Measurements from ENCODE around the gene HRH4. TPM values are rescaled to one million over a fixed set of nuclear protein-coding genes. Genes with fewer than 3 reads are reported as not detected.

Gene HRH4
- total RNA-seq, 6 experiments from 2014 or later = 0.06 to 0.32 (median 0.10) TPM

GRCh38 chr18:24491927-24492834 is 31.7 kb downstream of the HRH4 start:
- no peak for DNase-seq

GRCh38 chr18:24494586-24494985 is 34.1 kb downstream of the HRH4 start:
- ATAC-seq (no peak), DNase-seq (no peak)
- intact Hi-C loops (cut with DNase I) = no loop called here
- 66% methylated on average over 2 of the region's 2 CpGs for WGBS (ENCODE audit: insufficient coverage, low coverage, low lambda C conversion rate, missing lambda C conversion rate)
- Histone ChIP-seq H3K36me3 (no peaks in the 10 kb centered on the region), H3K9me3 (no peaks in the 10 kb centered on the region), H3K27me3 (no peaks in the 10 kb centered on the region), H3K4me1 (no peaks in the 10 kb centered on the region), H3K27ac (no peak overlapping the region), H3K4me3 (no peak overlapping the region)
- TF ChIP-seq POLR2A (IDR thresholded peaks at IDR 0.05) (no peak), CTCF (IDR thresholded peaks at IDR 0.05) (no peak)

More at GRCh38 chr18:24491927-24492834, 31.7 kb downstream of the HRH4 start:
- TF ChIP-seq POLR2A (IDR thresholded peaks at IDR 0.05) = no peak
- TF ChIP-seq CTCF (IDR thresholded peaks at IDR 0.05) = no peak
- H3K27ac ChIP-seq = no peak overlapping the region
- H3K36me3 ChIP-seq = no peaks in the 10 kb centered on the region
- peak in 2 of 4 donors; percentile 8 to 14 for ATAC-seq
- H3K4me3 ChIP-seq = no peak overlapping the region
- WGBS (ENCODE audit: insufficient coverage, low coverage, low lambda C conversion rate, missing lambda C conversion rate) = 75% methylated on average over 14 of the region's 21 CpGs
- H3K4me1 ChIP-seq = no peaks in the 10 kb centered on the region
- H3K9me3 ChIP-seq = no peaks in the 10 kb centered on the region
- H3K27me3 ChIP-seq = no peaks in the 10 kb centered on the region
- intact Hi-C loops (cut with DNase I) = no loop called here

- Histone ChIP-seq H3K4me3 (no peak overlapping the region), H3K36me3 (no peaks in the 10 kb centered on the region), H3K27ac (no peak overlapping the region), H3K4me1 (no peaks in the 10 kb centered on the region), H3K27me3 (no peaks in the 10 kb centered on the region), H3K9me3 (no peaks in the 10 kb centered on the region)
- 75% methylated on average over 1 of the region's 1 CpG for WGBS (ENCODE audit: insufficient coverage, low coverage, low lambda C conversion rate, missing lambda C conversion rate)
- TF ChIP-seq POLR2A (IDR thresholded peaks at IDR 0.05) = no peak
- TF ChIP-seq CTCF (IDR thresholded peaks at IDR 0.05) = no peak
- intact Hi-C loops (cut with DNase I) = no loop called here
- DNase-seq = no peak
- no peak for ATAC-seq
Observed at GRCh38 chr18:24497031-24497754, 36.8 kb downstream of the HRH4 start.

- ATAC-seq (no peak), DNase-seq (no peak)
- H3K36me3 ChIP-seq = no peaks in the 10 kb centered on the region
- intact Hi-C loops (cut with DNase I) = no loop called here
- no peaks in the 10 kb centered on the region for H3K27me3 ChIP-seq
- H3K4me1 ChIP-seq = no peaks in the 10 kb centered on the region
- no peak for TF ChIP-seq POLR2A (IDR thresholded peaks at IDR 0.05)
- TF ChIP-seq CTCF (IDR thresholded peaks at IDR 0.05) = no peak
- no peak overlapping the region for H3K27ac ChIP-seq
- 69% methylated on average over 5 of the region's 5 CpGs for WGBS (ENCODE audit: insufficient coverage, low coverage, low lambda C conversion rate, missing lambda C conversion rate)
- no peaks in the 10 kb centered on the region for H3K9me3 ChIP-seq
- H3K4me3 ChIP-seq = no peak overlapping the region
Observed at GRCh38 chr18:24499814-24500213, 39.4 kb downstream of the HRH4 start.
